HEK293T (cell line): ENCODE results near the gene UTF1.

ENCODE experiments used
- ARNT ChIP-seq: fragments of 450-650 bp; IDR thresholded peaks from 2 replicates; pipeline ENCODE4 v1.6.1; 2017; ENCODE audit warnings: mild to moderate bottlenecking
- BHLHE40 ChIP-seq: fragments of 450-650 bp; IDR thresholded peaks from 2 replicates; pipeline ENCODE4 v1.6.1; 2016; ENCODE audit warnings: mild to moderate bottlenecking, moderate library complexity, borderline replicate concordance
- ELF4 ChIP-seq: fragments of 450-650 bp; IDR thresholded peaks from 2 replicates; pipeline ENCODE4 v1.6.1; 2017; ENCODE audit warnings: antibody characterized with exemption
- FOXA1 ChIP-seq: fragments of 450-650 bp; IDR thresholded peaks from 2 replicates; pipeline ENCODE4 v1.6.1; 2016; ENCODE audit warnings: mild to moderate bottlenecking
- FOXK2 ChIP-seq: fragments of 450-650 bp; IDR thresholded peaks from 2 replicates; pipeline ENCODE4 v1.6.1; 2016; ENCODE audit warnings: mild to moderate bottlenecking
- FOXM1 ChIP-seq: fragments of 450-650 bp; IDR thresholded peaks from 2 replicates; pipeline ENCODE4 v1.6.1; 2017; ENCODE audit warnings: mild to moderate bottlenecking, borderline replicate concordance
- NFRKB ChIP-seq: fragments of 450-650 bp; IDR thresholded peaks from 2 replicates; pipeline ENCODE4 v1.6.1; 2016; ENCODE audit warnings: mild to moderate bottlenecking, moderate library complexity
- SP1 ChIP-seq: fragments of 450-650 bp; IDR thresholded peaks from 2 replicates; pipeline ENCODE4 v1.6.1; 2017
- SUZ12 ChIP-seq: fragments of 450-650 bp; IDR thresholded peaks from 2 replicates; pipeline ENCODE4 v1.6.1; 2016; ENCODE audit warnings: mild to moderate bottlenecking
- TARDBP ChIP-seq: fragments of 450-650 bp; IDR thresholded peaks from 2 replicates; pipeline ENCODE4 v1.6.1; 2016
- ZNF384 ChIP-seq: fragments of 450-650 bp; IDR thresholded peaks from 2 replicates; pipeline ENCODE4 v1.6.1; 2016

DNA sequence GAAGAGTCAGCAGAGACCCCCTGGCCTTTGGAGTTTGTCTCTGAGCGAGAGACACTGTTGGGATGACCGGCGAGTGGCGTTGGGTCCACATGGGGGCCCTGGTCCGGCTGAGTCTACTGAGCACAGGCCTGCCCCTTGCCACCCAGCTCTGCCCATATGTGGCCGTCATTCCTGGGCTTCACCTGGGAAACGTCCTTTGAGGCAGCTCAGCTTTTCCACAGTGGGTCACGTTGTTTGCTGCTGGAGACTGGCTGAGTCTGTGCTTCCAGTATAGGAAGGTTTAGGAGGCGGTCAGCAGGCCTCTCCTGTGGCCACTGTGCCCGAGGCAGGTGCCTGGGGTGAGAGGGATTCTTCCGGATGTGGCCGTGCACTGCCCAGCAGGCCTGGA, 29.6 kb downstream of the UTF1 start:
- TF ChIP-seq ELF4, result no peak
- TF ChIP-seq FOXK2, result no peak
- TF ChIP-seq NFRKB, result no peak
- TF ChIP-seq TARDBP, result no peak
- no peak for TF ChIP-seq SUZ12
- TF ChIP-seq FOXM1, result no peak
- TF ChIP-seq ARNT, result no peak
- TF ChIP-seq FOXA1, result no peak
- no peak for TF ChIP-seq SP1
- no peak for TF ChIP-seq ZNF384
- TF ChIP-seq BHLHE40, result no peak
